HEK293T (cell line): Measurements from ENCODE around the gene KCNN3.

Experiments used
- CTCF ChIA-PET: fragments of 350-600 bp; formaldehyde crosslinking; extraction: SDS; loops from one replicate; lab custom pipeline; 2021; ENCODE audit warnings: antibody characterized with exemption, inconsistent platforms; lab: Yijun Ruan, JAX
- POLR2A ChIA-PET: fragments of 350-600 bp; formaldehyde crosslinking; extraction: SDS; loops from one replicate; lab custom pipeline; 2020; ENCODE audit warnings: antibody characterized with exemption, inconsistent platforms; lab: Yijun Ruan, JAX
- DNase-seq: peaks from one replicate; pipeline ENCODE4 v3.0.0; 2012; ENCODE audit warnings: mixed read lengths; ENCODE audit errors: extremely low spot score
- ARNT ChIP-seq: fragments of 450-650 bp; IDR thresholded peaks from 2 replicates; pipeline ENCODE4 v1.6.1; 2017; ENCODE audit warnings: mild to moderate bottlenecking
- BHLHE40 ChIP-seq: fragments of 450-650 bp; IDR thresholded peaks from 2 replicates; pipeline ENCODE4 v1.6.1; 2016; ENCODE audit warnings: mild to moderate bottlenecking, moderate library complexity, borderline replicate concordance
- CTBP1 ChIP-seq: fragments of 450-650 bp; IDR thresholded peaks from 2 replicates; pipeline ENCODE4 v1.6.1; 2016; ENCODE audit warnings: borderline replicate concordance
- ELF4 ChIP-seq: fragments of 450-650 bp; IDR thresholded peaks from 2 replicates; pipeline ENCODE4 v1.6.1; 2017; ENCODE audit warnings: antibody characterized with exemption
- FOXA1 ChIP-seq: fragments of 450-650 bp; IDR thresholded peaks from 2 replicates; pipeline ENCODE4 v1.6.1; 2016; ENCODE audit warnings: mild to moderate bottlenecking
- FOXK2 ChIP-seq: fragments of 450-650 bp; IDR thresholded peaks from 2 replicates; pipeline ENCODE4 v1.6.1; 2016; ENCODE audit warnings: mild to moderate bottlenecking
- FOXM1 ChIP-seq: fragments of 450-650 bp; IDR thresholded peaks from 2 replicates; pipeline ENCODE4 v1.6.1; 2017; ENCODE audit warnings: mild to moderate bottlenecking, borderline replicate concordance
- HDGF ChIP-seq: fragments of 450-650 bp; IDR thresholded peaks from 2 replicates; pipeline ENCODE4 v1.6.1; 2017; ENCODE audit warnings: antibody characterized with exemption, borderline replicate concordance
- L3MBTL2 ChIP-seq: fragments of 450-650 bp; conservative IDR thresholded peaks from 2 replicates; pipeline ENCODE4 v1.6.1; 2016; ENCODE audit warnings: mild to moderate bottlenecking
- LEF1 ChIP-seq: fragments of 450-650 bp; IDR thresholded peaks from 2 replicates; pipeline ENCODE4 v1.6.1; 2017; ENCODE audit warnings: mild to moderate bottlenecking, borderline replicate concordance
- NFRKB ChIP-seq: fragments of 450-650 bp; IDR thresholded peaks from 2 replicates; pipeline ENCODE4 v1.6.1; 2016; ENCODE audit warnings: mild to moderate bottlenecking, moderate library complexity
- PKNOX1 ChIP-seq: fragments of 450-650 bp; IDR thresholded peaks from 2 replicates; pipeline ENCODE4 v1.6.1; 2016
- SP1 ChIP-seq: fragments of 450-650 bp; IDR thresholded peaks from 2 replicates; pipeline ENCODE4 v1.6.1; 2017
- SUZ12 ChIP-seq: fragments of 450-650 bp; IDR thresholded peaks from 2 replicates; pipeline ENCODE4 v1.6.1; 2016; ENCODE audit warnings: mild to moderate bottlenecking
- TARDBP ChIP-seq: fragments of 450-650 bp; IDR thresholded peaks from 2 replicates; pipeline ENCODE4 v1.6.1; 2016
- ZNF384 ChIP-seq: fragments of 450-650 bp; IDR thresholded peaks from 2 replicates; pipeline ENCODE4 v1.6.1; 2016

KCNN3 gene

GRCh38 chr1:154842635-154843034 is 27.4 kb downstream of the KCNN3 start:
- CTCF ChIA-PET = no interaction called here

GRCh38 chr1:154841384-154841783 is 28.7 kb downstream of the KCNN3 start:
- CTCF ChIA-PET = no interaction called here
- no peak for DNase-seq
- POLR2A ChIA-PET = no interaction called here
- TF ChIP-seq FOXA1 = no peak

More at GRCh38 chr1:154842635-154843034, 27.4 kb downstream of the KCNN3 start:
- POLR2A ChIA-PET = no interaction called here
- TF ChIP-seq ELF4 (no peak), ZNF384 (no peak), BHLHE40 (no peak), PKNOX1 (no peak), FOXA1 (no peak), HDGF (no peak), L3MBTL2 (no peak), TARDBP (no peak), SP1 (no peak), FOXK2 (no peak), CTBP1 (no peak), LEF1 (no peak), ARNT (no peak), SUZ12 (no peak)
- no peak for DNase-seq

- TF ChIP-seq HDGF (no peak), SUZ12 (no peak), ELF4 (no peak), ARNT (no peak)
- CTCF ChIA-PET = no interaction called here
- DNase-seq = no peak
- POLR2A ChIA-PET = no interaction called here
These were observed 29.6 kb downstream of the KCNN3 start for GRCh38 chr1:154840269-154841176.

GRCh38 chr1:154839691-154840090 is 30.4 kb downstream of the KCNN3 start:
- ChIA-PET POLR2A (no interaction called here), CTCF (no interaction called here)
- DNase-seq = no peak
- no peak for TF ChIP-seq SUZ12

- no peak for DNase-seq
- ChIA-PET CTCF (no interaction called here), POLR2A (no interaction called here)
- no peak for TF ChIP-seq TARDBP
- no peak for TF ChIP-seq ZNF384
- no peak for TF ChIP-seq ELF4
- no peak for TF ChIP-seq SP1
- TF ChIP-seq BHLHE40 = no peak
- TF ChIP-seq SUZ12 = no peak
- TF ChIP-seq NFRKB = no peak
- no peak for TF ChIP-seq L3MBTL2
These were observed 31.1 kb downstream of the KCNN3 start for GRCh38 chr1:154838988-154839387.

GRCh38 chr1:154838461-154838860 is 31.6 kb downstream of the KCNN3 start:
- ChIA-PET POLR2A (no interaction called here), CTCF (interaction anchor here (0.5 kb wide), 1 partner anchor 293 kb away, joined by 4 read pairs; no protein-coding TSS in a partner anchor)
- no peak for DNase-seq
- no peak for TF ChIP-seq BHLHE40
- no peak for TF ChIP-seq ARNT
- no peak for TF ChIP-seq NFRKB
- TF ChIP-seq TARDBP = no peak
- TF ChIP-seq L3MBTL2 = no peak
- TF ChIP-seq CTBP1 = no peak
- no peak for TF ChIP-seq SUZ12
- TF ChIP-seq ZNF384 = no peak
- TF ChIP-seq ELF4 = no peak
- no peak for TF ChIP-seq SP1
- TF ChIP-seq HDGF = no peak
- TF ChIP-seq FOXK2 = no peak
- no peak for TF ChIP-seq FOXM1
- TF ChIP-seq PKNOX1 = no peak

GRCh38 chr1:154837672-154838171 is 32.4 kb downstream of the KCNN3 start:
- ChIA-PET POLR2A (interaction anchor here (1.1 kb wide), 1 partner anchor 123 kb away, joined by 4 read pairs; no protein-coding TSS in a partner anchor), CTCF (interaction anchor here (0.7 kb wide), 1 partner anchor 77 kb away, joined by 3 read pairs; no protein-coding TSS in a partner anchor)
- TF ChIP-seq FOXK2 (no peak), FOXA1 (no peak), TARDBP (no peak), ARNT (no peak), LEF1 (no peak), L3MBTL2 (no peak), FOXM1 (no peak), SP1 (no peak), CTBP1 (no peak), BHLHE40 (no peak), ELF4 (no peak), SUZ12 (no peak), PKNOX1 (no peak), HDGF (no peak), NFRKB (no peak), ZNF384 (no peak)
- DNase-seq = no peak
